ENCODE results near the gene KRABD2.

Gene KRABD2

DNA sequence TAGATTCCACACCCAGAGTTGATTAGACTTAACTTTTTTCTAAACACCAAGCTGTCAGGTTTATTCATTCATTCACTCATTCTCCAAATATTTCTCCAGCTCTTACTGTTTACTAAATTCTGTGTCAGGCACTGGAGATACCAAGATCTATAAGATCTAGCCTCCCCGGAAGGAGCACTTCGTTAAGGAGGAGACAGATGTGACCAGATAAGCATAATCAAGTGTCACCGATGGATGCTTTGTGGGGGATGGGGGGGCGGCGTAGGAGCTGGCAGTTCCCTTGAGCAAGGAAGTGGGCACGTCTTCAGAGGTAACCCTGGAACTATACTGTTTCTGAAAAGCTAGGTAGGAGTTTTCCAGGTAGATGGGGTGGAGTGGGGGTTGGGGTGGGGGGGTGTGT is 10.3 kb upstream of the KRABD2 start:
- H3K27me3 Mint-ChIP-seq (ENCODE audit: insufficient read depth, low read depth, poor library complexity), result peaks cover 21% of the 10 kb centered on the region
- DNase-seq (ENCODE audit: low spot score) (no peak), ATAC-seq (no peak)
- H3K36me3 ChIP-seq (ENCODE audit: insufficient read depth), result peaks cover 3% of the 10 kb centered on the region; the same call in 1 of the 2 replicates
- TF ChIP-seq POLR2AphosphoS5 (IDR thresholded peaks at IDR 0.05; ENCODE audit: low read depth), result no peak
- TF ChIP-seq, protein P1, sequence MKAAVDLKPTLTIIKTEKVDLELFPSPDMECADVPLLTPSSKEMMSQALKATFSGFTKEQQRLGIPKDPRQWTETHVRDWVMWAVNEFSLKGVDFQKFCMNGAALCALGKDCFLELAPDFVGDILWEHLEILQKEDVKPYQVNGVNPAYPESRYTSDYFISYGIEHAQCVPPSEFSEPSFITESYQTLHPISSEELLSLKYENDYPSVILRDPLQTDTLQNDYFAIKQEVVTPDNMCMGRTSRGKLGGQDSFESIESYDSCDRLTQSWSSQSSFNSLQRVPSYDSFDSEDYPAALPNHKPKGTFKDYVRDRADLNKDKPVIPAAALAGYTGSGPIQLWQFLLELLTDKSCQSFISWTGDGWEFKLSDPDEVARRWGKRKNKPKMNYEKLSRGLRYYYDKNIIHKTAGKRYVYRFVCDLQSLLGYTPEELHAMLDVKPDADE (IDR thresholded peaks at IDR 0.05), result no peak
- TF ChIP-seq NANOG (IDR thresholded peaks at IDR 0.05; ENCODE audit: borderline replicate concordance), result no peak
- TF ChIP-seq, protein P2, sequence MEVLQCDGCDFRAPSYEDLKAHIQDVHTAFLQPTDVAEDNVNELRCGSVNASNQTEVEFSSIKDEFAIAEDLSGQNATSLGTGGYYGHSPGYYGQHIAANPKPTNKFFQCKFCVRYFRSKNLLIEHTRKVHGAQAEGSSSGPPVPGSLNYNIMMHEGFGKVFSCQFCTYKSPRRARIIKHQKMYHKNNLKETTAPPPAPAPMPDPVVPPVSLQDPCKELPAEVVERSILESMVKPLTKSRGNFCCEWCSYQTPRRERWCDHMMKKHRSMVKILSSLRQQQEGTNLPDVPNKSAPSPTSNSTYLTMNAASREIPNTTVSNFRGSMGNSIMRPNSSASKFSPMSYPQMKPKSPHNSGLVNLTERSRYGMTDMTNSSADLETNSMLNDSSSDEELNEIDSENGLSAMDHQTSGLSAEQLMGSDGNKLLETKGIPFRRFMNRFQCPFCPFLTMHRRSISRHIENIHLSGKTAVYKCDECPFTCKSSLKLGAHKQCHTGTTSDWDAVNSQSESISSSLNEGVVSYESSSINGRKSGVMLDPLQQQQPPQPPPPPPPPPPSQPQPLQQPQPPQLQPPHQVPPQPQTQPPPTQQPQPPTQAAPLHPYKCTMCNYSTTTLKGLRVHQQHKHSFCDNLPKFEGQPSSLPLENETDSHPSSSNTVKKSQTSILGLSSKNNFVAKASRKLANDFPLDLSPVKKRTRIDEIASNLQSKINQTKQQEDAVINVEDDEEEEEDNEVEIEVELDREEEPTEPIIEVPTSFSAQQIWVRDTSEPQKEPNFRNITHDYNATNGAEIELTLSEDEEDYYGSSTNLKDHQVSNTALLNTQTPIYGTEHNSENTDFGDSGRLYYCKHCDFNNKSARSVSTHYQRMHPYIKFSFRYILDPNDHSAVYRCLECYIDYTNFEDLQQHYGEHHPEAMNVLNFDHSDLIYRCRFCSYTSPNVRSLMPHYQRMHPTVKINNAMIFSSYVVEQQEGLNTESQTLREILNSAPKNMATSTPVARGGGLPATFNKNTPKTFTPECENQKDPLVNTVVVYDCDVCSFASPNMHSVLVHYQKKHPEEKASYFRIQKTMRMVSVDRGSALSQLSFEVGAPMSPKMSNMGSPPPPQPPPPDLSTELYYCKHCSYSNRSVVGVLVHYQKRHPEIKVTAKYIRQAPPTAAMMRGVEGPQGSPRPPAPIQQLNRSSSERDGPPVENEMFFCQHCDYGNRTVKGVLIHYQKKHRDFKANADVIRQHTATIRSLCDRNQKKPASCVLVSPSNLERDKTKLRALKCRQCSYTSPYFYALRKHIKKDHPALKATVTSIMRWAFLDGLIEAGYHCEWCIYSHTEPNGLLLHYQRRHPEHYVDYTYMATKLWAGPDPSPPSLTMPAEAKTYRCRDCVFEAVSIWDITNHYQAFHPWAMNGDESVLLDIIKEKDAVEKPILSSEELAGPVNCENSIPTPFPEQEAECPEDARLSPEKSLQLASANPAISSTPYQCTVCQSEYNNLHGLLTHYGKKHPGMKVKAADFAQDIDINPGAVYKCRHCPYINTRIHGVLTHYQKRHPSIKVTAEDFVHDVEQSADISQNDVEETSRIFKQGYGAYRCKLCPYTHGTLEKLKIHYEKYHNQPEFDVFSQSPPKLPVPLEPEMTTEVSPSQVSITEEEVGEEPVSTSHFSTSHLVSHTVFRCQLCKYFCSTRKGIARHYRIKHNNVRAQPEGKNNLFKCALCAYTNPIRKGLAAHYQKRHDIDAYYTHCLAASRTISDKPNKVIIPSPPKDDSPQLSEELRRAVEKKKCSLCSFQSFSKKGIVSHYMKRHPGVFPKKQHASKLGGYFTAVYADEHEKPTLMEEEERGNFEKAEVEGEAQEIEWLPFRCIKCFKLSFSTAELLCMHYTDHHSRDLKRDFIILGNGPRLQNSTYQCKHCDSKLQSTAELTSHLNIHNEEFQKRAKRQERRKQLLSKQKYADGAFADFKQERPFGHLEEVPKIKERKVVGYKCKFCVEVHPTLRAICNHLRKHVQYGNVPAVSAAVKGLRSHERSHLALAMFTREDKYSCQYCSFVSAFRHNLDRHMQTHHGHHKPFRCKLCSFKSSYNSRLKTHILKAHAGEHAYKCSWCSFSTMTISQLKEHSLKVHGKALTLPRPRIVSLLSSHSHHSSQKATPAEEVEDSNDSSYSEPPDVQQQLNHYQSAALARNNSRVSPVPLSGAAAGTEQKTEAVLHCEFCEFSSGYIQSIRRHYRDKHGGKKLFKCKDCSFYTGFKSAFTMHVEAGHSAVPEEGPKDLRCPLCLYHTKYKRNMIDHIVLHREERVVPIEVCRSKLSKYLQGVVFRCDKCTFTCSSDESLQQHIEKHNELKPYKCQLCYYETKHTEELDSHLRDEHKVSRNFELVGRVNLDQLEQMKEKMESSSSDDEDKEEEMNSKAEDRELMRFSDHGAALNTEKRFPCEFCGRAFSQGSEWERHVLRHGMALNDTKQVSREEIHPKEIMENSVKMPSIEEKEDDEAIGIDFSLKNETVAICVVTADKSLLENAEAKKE (CRISPR knock-in tag; IDR thresholded peaks at IDR 0.05), result no peak
- no peak for TF ChIP-seq STAT1 (IDR thresholded peaks at IDR 0.05; ENCODE audit: unreplicated experiment)
- TF ChIP-seq, protein P3, sequence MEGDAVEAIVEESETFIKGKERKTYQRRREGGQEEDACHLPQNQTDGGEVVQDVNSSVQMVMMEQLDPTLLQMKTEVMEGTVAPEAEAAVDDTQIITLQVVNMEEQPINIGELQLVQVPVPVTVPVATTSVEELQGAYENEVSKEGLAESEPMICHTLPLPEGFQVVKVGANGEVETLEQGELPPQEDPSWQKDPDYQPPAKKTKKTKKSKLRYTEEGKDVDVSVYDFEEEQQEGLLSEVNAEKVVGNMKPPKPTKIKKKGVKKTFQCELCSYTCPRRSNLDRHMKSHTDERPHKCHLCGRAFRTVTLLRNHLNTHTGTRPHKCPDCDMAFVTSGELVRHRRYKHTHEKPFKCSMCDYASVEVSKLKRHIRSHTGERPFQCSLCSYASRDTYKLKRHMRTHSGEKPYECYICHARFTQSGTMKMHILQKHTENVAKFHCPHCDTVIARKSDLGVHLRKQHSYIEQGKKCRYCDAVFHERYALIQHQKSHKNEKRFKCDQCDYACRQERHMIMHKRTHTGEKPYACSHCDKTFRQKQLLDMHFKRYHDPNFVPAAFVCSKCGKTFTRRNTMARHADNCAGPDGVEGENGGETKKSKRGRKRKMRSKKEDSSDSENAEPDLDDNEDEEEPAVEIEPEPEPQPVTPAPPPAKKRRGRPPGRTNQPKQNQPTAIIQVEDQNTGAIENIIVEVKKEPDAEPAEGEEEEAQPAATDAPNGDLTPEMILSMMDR (conservative IDR thresholded peaks at IDR 0.05; ENCODE audit: low read depth in 2 of 2), result no peak
- TF ChIP-seq, protein P4, sequence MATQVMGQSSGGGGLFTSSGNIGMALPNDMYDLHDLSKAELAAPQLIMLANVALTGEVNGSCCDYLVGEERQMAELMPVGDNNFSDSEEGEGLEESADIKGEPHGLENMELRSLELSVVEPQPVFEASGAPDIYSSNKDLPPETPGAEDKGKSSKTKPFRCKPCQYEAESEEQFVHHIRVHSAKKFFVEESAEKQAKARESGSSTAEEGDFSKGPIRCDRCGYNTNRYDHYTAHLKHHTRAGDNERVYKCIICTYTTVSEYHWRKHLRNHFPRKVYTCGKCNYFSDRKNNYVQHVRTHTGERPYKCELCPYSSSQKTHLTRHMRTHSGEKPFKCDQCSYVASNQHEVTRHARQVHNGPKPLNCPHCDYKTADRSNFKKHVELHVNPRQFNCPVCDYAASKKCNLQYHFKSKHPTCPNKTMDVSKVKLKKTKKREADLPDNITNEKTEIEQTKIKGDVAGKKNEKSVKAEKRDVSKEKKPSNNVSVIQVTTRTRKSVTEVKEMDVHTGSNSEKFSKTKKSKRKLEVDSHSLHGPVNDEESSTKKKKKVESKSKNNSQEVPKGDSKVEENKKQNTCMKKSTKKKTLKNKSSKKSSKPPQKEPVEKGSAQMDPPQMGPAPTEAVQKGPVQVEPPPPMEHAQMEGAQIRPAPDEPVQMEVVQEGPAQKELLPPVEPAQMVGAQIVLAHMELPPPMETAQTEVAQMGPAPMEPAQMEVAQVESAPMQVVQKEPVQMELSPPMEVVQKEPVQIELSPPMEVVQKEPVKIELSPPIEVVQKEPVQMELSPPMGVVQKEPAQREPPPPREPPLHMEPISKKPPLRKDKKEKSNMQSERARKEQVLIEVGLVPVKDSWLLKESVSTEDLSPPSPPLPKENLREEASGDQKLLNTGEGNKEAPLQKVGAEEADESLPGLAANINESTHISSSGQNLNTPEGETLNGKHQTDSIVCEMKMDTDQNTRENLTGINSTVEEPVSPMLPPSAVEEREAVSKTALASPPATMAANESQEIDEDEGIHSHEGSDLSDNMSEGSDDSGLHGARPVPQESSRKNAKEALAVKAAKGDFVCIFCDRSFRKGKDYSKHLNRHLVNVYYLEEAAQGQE (IDR thresholded peaks at IDR 0.05; ENCODE audit: unreplicated experiment), result no peak
- no peak for TF ChIP-seq EZH2 (IDR thresholded peaks at IDR 0.05; ENCODE audit: low read depth, unreplicated experiment)
- no peak for TF ChIP-seq ZNF114 (CRISPR knock-in tag; IDR thresholded peaks at IDR 0.05)
- no peak for TF ChIP-seq ZNF331 (CRISPR knock-in tag; IDR thresholded peaks at IDR 0.05; ENCODE audit: low read depth)
- TF ChIP-seq EZH2phosphoT487 (IDR thresholded peaks at IDR 0.05; ENCODE audit: unreplicated experiment), result no peak
- TF ChIP-seq JUNB (IDR thresholded peaks at IDR 0.05; ENCODE audit: unreplicated experiment), result no peak
- TF ChIP-seq CREB1 (CRISPR knock-in tag; IDR thresholded peaks at IDR 0.05; ENCODE audit: low read depth), result no peak
- no peak overlapping the region for H3K27ac Mint-ChIP-seq
- peaks cover 19% of the 10 kb centered on the region for H3K36me3 Mint-ChIP-seq (ENCODE audit: low read depth)
- no peak overlapping the region for H3K4me2 ChIP-seq
- peaks cover 13% of the 10 kb centered on the region for H3K4me1 Mint-ChIP-seq
- H3K4me1 ChIP-seq (ENCODE audit: insufficient read depth), result peaks cover 12% of the 10 kb centered on the region
- H3K4me3 Mint-ChIP-seq, result no peak overlapping the region
- H3K27me3 ChIP-seq (ENCODE audit: insufficient read depth), result no peaks in the 10 kb centered on the region
- H3K27ac ChIP-seq (ENCODE audit: low read depth), result no peak overlapping the region
- no peak overlapping the region for H2AFZ ChIP-seq
- peaks cover 3% of the 10 kb centered on the region for H4K20me1 ChIP-seq (replicated peaks; ENCODE audit: insufficient read depth)
- no peaks in the 10 kb centered on the region for H3K9me2 ChIP-seq (ENCODE audit: insufficient read depth)
- peaks cover 3% of the 10 kb centered on the region; the same call in 1 of the 3 replicates for H3K9me3 Mint-ChIP-seq
- H3F3A ChIP-seq (replicated peaks; ENCODE audit: low read depth), result peaks cover 8% of the 10 kb centered on the region
- peaks cover 11% of the 10 kb centered on the region for H3K79me2 ChIP-seq (replicated peaks; ENCODE audit: insufficient read depth)
- H3K4me3 ChIP-seq, result no peak overlapping the region

Data from GM23338 (cell line).